ENCODE data around the gene ARHGEF4.

DNA sequence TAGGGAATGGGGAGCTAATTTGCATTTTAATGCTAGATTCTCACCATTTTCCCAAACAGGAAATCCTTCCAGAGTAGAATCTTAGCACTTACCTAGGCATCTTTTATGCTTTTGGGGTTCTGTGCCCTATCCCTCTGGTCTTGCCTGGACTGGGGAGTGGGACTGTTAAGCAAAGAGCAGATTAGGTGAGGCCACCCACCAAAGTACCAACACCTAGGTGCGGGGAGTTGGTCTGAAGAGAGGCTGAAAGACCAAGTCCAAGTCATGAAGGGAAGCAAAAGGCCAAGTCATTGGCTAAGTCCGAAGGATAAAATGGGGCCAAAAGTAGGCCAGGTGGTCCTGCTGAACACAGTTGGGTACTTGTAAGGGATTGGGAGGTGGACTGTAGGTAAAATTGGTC lies 169.8 kb downstream of the ARHGEF4 start:
- TF ChIP-seq, protein P1, sequence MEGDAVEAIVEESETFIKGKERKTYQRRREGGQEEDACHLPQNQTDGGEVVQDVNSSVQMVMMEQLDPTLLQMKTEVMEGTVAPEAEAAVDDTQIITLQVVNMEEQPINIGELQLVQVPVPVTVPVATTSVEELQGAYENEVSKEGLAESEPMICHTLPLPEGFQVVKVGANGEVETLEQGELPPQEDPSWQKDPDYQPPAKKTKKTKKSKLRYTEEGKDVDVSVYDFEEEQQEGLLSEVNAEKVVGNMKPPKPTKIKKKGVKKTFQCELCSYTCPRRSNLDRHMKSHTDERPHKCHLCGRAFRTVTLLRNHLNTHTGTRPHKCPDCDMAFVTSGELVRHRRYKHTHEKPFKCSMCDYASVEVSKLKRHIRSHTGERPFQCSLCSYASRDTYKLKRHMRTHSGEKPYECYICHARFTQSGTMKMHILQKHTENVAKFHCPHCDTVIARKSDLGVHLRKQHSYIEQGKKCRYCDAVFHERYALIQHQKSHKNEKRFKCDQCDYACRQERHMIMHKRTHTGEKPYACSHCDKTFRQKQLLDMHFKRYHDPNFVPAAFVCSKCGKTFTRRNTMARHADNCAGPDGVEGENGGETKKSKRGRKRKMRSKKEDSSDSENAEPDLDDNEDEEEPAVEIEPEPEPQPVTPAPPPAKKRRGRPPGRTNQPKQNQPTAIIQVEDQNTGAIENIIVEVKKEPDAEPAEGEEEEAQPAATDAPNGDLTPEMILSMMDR (optimal IDR thresholded peaks at IDR 0.05 in 1 of 3, IDR thresholded peaks at IDR 0.05 in 1 of 3, conservative IDR thresholded peaks at IDR 0.05 in 1 of 3; ENCODE audit: extremely low read depth in 1 of 3, insufficient read depth in 2 of 3, low read length in 3 of 3) = no peak
- no peak for TF ChIP-seq EZH2 (IDR thresholded peaks at IDR 0.05; ENCODE audit: low read length)

Measured in keratinocyte (primary cell).